Measurements from ENCODE around the gene SYNDIG1.

The SYNDIG1 gene

GRCh38 chr20:24611360-24612140 lies 142.1 kb downstream of the SYNDIG1 start:
- TF ChIP-seq CTCF (IDR thresholded peaks at IDR 0.05; ENCODE audit: low read depth, low read length, missing control alignments): no peak

GRCh38 chr20:24612799-24613775 lies 143.7 kb downstream of the SYNDIG1 start:
- no peak for TF ChIP-seq CTCF (IDR thresholded peaks at IDR 0.05; ENCODE audit: low read depth, low read length, missing control alignments)
- no peak for DNase-seq (ENCODE audit: low read depth)
- no peak overlapping the region for H3K4me3 ChIP-seq (ENCODE audit: low read depth, low read length)

More at GRCh38 chr20:24611360-24612140, 142.1 kb downstream of the SYNDIG1 start:
- no peak for DNase-seq (ENCODE audit: low read depth)
- H3K4me3 ChIP-seq (ENCODE audit: low read depth, low read length): no peak overlapping the region

DNA sequence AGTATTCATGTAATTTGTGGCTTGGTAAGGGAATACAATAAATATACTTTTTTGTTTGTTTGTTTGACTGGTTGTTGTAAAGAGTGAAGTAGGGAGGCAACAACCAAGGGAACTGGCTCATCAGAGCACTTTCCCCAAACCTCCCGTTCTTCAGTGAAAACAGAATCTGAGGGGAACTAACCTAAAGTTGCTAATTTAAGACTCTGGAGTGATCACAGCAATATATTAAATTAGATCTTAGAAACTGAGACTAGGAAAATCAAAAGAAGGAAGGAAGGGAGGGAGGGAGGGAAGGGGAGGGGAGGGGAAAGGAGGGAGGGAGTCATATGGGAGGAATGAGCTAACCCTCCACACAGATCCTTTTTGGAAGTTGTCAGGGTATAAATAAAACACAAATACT lies 144.9 kb downstream of the SYNDIG1 start:
- TF ChIP-seq CTCF (IDR thresholded peaks at IDR 0.05; ENCODE audit: low read depth, low read length, missing control alignments): no peak
- H3K4me3 ChIP-seq (ENCODE audit: low read depth, low read length): no peak overlapping the region
- DNase-seq (ENCODE audit: low read depth): no peak

DNA sequence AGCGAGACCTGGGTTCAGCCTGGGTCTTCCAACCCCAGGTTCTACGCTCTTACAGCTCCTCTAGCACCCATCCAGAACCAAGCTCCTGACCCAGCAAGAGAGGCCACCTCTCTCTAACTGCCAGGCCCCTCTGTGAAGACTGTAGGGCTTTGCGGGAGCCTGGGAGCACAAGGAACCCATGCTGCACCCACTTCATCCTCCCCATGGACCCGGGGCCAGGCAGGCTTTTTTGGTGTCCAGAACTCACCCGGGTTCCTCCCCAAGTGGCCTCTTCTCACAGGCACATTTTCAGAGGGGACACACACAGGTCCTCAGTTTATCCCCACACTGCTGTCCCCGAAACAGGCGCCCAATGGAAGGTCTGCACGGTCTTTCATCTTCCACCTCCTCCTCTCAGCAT lies 145.9 kb downstream of the SYNDIG1 start:
- H3K4me3 ChIP-seq (ENCODE audit: low read depth, low read length): no peak overlapping the region
- no peak for DNase-seq (ENCODE audit: low read depth)
- no peak for TF ChIP-seq CTCF (IDR thresholded peaks at IDR 0.05; ENCODE audit: low read depth, low read length, missing control alignments)

DNA sequence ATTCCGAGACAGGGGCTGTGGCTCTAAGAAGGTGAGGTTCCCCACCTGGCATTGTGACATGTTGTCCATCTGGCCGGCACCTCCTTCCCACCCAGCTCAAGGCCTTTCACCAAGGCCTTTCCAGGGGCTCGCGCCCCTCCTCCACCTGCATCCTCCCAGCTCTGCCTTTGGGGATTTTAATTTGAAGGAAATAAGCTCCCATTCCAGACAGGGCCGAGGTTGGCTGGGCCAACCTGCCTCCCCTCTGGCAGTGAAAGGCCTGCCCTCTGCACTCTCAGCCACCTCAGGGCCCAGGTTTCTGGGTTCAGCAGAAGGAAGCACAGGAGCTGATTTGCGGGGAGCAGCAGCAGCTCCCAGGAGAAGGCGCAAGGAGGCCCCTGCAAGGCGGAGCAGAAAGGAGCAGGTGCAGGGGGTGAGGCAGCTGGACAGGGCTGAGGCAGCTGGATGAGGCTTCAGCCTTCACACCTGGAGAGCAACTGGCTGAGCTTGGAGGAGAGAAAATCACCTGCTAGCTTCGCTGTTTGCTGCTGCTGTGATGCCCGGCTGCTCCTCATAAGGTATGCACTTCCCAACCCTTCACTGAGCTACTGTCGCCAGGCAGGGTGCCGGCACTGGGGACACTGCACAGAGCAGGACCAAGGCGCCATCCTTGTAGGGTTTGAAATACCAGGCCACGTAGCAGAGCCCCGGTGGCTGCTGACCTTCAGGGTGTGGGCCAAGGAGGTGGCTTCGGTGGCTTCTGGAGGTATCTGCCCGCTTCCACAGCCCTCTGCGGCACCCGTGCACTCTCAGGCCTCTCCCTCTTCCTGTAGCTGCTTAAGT lies 147.0 kb downstream of the SYNDIG1 start:
- no peak overlapping the region for H3K4me3 ChIP-seq (ENCODE audit: low read depth, low read length)
- TF ChIP-seq CTCF (IDR thresholded peaks at IDR 0.05; ENCODE audit: low read depth, low read length, missing control alignments): no peak
- no peak for DNase-seq (ENCODE audit: low read depth)

DNA sequence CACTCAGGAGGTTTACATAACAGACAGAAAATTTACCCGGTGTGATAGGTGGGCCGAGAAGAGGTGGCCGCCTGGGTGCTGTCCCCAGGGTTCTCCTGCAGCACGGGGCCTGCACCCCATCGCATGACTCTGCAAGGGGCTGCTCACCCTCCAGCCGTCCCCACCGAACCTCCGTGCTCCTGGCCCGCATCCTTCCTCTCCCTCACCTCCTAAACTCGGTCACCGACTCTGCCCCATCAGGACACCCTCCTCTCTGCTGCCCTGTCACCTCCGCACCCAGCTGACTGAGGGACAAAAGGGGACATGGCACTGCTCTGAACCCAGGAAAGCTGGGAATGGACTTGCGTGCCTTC lies 147.6 kb downstream of the SYNDIG1 start:
- TF ChIP-seq CTCF (IDR thresholded peaks at IDR 0.05; ENCODE audit: low read depth, low read length, missing control alignments): no peak
- DNase-seq (ENCODE audit: low read depth): no peak
- H3K4me3 ChIP-seq (ENCODE audit: low read depth, low read length): no peak overlapping the region
